Right atrium auricular region (tissue), 2 donors: ENCODE results near the gene CRB1. TPM values are rescaled to one million over a fixed set of nuclear protein-coding genes. Genes with fewer than 3 reads are reported as not detected.

Source experiments
- DNase-seq: peaks from one replicate; pipeline ENCODE4 v3.0.0-alpha.2; 2019; ENCODE audit warnings: low spot score
- H3K27ac ChIP-seq, 2 donors: fragments of 200-600 bp; sonication (generic); 1 replicate in 1 of 2; 2 replicates in 1 of 2; pipeline ENCODE4 v1.5.1; 2016 to 2019
- H3K27me3 ChIP-seq, 2 donors: fragments of 200-600 bp; sonication (generic); one replicate each; pipeline versions ENCODE4 v1.5.1 to v1.6.0; 2017 to 2019
- H3K36me3 ChIP-seq: fragments of 200-600 bp; sonication (generic); one replicate; pipeline ENCODE4 v1.5.1; 2016
- H3K4me1 ChIP-seq, 2 donors: fragments of 200-600 bp; sonication (generic); one replicate each; pipeline versions ENCODE4 v1.5.1 to v1.6.0; 2017 to 2019
- H3K4me3 ChIP-seq, 2 donors: fragments of 200-600 bp; sonication (generic); 1 replicate in 1 of 2; 2 replicates in 1 of 2; pipeline ENCODE4 v1.5.1; 2017 to 2019; ENCODE audit warnings: mild to moderate bottlenecking in 1 of 2, moderate library complexity in 1 of 2
- H3K9me3 ChIP-seq, 2 donors: fragments of 200-600 bp; sonication (generic); one replicate each; pipeline ENCODE4 v1.5.1; 2019
- total RNA-seq, 2 donors: library from RNA; depleted of rRNA; stranded (reverse); fragments of >200 nt; gene quantifications; one replicate each; pipeline ENCODE4 v1.1.0, GENCODE V29; 2016
- TF ChIP-seq, protein P1 (sequence below), 2 donors: fragments of 200-600 bp; sonication (generic); IDR thresholded peaks; one replicate each; pipeline ENCODE4 v1.5.1; 2019; ENCODE audit warnings: antibody characterized with exemption in 2 of 2

CRB1 gene
- total RNA-seq, 2 donors from 2014 or later = 0.11 to 0.75 TPM

DNA sequence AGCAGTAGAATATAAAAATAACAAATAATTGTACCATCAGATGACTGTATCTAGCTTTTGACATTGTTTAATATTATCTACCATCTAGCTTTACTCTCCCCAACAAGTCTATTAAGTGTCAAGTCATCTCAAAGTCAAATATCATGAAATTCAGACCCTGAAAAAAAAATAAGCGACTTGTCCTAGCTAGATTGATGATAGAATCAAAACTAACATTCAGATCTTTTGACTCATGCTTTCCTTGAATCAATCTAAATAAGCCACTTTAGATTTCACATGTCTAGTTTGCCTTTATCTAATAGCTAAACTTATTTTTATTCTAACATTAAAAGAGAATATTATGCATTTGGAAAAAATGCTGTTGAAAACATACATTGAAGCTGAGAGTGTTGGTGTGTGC, 35.4 kb downstream of the CRB1 start:
- no peak overlapping the region for H3K4me3 ChIP-seq
- no peak for DNase-seq
- no peak overlapping the region for H3K27ac ChIP-seq
- H3K9me3 ChIP-seq = no peaks in the 10 kb centered on the region
- H3K36me3 ChIP-seq = no peaks in the 10 kb centered on the region
- H3K4me1 ChIP-seq = no peaks in the 10 kb centered on the region
- H3K27me3 ChIP-seq = no peaks in the 10 kb centered on the region
- TF ChIP-seq, protein P1, sequence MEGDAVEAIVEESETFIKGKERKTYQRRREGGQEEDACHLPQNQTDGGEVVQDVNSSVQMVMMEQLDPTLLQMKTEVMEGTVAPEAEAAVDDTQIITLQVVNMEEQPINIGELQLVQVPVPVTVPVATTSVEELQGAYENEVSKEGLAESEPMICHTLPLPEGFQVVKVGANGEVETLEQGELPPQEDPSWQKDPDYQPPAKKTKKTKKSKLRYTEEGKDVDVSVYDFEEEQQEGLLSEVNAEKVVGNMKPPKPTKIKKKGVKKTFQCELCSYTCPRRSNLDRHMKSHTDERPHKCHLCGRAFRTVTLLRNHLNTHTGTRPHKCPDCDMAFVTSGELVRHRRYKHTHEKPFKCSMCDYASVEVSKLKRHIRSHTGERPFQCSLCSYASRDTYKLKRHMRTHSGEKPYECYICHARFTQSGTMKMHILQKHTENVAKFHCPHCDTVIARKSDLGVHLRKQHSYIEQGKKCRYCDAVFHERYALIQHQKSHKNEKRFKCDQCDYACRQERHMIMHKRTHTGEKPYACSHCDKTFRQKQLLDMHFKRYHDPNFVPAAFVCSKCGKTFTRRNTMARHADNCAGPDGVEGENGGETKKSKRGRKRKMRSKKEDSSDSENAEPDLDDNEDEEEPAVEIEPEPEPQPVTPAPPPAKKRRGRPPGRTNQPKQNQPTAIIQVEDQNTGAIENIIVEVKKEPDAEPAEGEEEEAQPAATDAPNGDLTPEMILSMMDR (IDR thresholded peaks at IDR 0.05) = no peak

GRCh38 chr1:197304638-197305200, 36.7 kb downstream of the CRB1 start:
- Histone ChIP-seq H3K4me3 (no peak overlapping the region), H3K4me1 (no peaks in the 10 kb centered on the region)
- TF ChIP-seq, protein P1 (IDR thresholded peaks at IDR 0.05) = no peak

GRCh38 chr1:197305925-197306324, 37.9 kb downstream of the CRB1 start:
- no peak overlapping the region for H3K27ac ChIP-seq
- no peaks in the 10 kb centered on the region for H3K36me3 ChIP-seq
- no peaks in the 10 kb centered on the region for H3K27me3 ChIP-seq
- H3K9me3 ChIP-seq = no peaks in the 10 kb centered on the region
- TF ChIP-seq, protein P1 (IDR thresholded peaks at IDR 0.05) = no peak
- no peak for DNase-seq
- H3K4me1 ChIP-seq = no peaks in the 10 kb centered on the region
- H3K4me3 ChIP-seq = no peak overlapping the region

More at GRCh38 chr1:197304638-197305200, 36.7 kb downstream of the CRB1 start:
- DNase-seq = no peak
- Histone ChIP-seq H3K27ac (no peak overlapping the region), H3K36me3 (no peaks in the 10 kb centered on the region), H3K9me3 (no peaks in the 10 kb centered on the region), H3K27me3 (no peaks in the 10 kb centered on the region)

GRCh38 chr1:197306381-197307062, 38.5 kb downstream of the CRB1 start:
- TF ChIP-seq, protein P1 (IDR thresholded peaks at IDR 0.05) = no peak
- H3K36me3 ChIP-seq = no peaks in the 10 kb centered on the region
- H3K9me3 ChIP-seq = no peaks in the 10 kb centered on the region
- no peak overlapping the region for H3K27ac ChIP-seq
- H3K4me3 ChIP-seq = no peak overlapping the region
- no peak for DNase-seq
- no peaks in the 10 kb centered on the region for H3K4me1 ChIP-seq
- H3K27me3 ChIP-seq = no peaks in the 10 kb centered on the region

DNA sequence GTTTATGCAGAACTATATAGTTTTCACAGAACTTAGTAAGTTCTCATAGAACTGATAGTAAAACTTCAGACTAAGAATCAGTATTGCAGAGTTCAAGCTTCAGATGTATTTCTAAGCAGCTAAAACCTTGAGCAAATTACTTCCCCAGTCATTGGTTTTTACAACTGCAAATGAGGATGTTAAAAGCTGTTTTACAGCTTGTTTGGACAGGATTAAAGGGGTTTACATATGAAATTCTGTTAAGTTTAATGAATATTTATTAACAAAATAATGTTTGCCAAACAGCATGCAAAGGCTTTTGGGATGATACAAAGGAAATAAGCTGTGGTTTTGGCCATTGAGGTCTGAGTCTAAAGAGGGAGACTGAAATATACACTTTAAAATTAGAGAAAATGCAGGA, 39.1 kb downstream of the CRB1 start:
- Histone ChIP-seq H3K4me1 (no peaks in the 10 kb centered on the region), H3K36me3 (no peaks in the 10 kb centered on the region), H3K4me3 (no peak overlapping the region), H3K9me3 (no peaks in the 10 kb centered on the region), H3K27me3 (no peaks in the 10 kb centered on the region), H3K27ac (no peak overlapping the region)
- no peak for DNase-seq
- TF ChIP-seq, protein P1 (IDR thresholded peaks at IDR 0.05) = no peak
